Brain pericyte (primary cell): ENCODE data around the gene FLACC1.
A peak's percentile ranks its signal among the peaks of the same experiment; 100 is the strongest.

Experiments used
- DNase-seq: peaks from one replicate; pipeline ENCODE4 v3.0.0-alpha.2; 2012; ENCODE audit warnings: low read depth, low spot score

Gene FLACC1

GRCh38 chr2:201276511-201276910 is 80.6 kb downstream of the FLACC1 start:
- DNase-seq: no peak

- no peak for DNase-seq
Observed at GRCh38 chr2:201275990-201276389, 81.2 kb downstream of the FLACC1 start.

- no peak for DNase-seq
Observed at GRCh38 chr2:201275069-201275468, 82.1 kb downstream of the FLACC1 start.

DNA sequence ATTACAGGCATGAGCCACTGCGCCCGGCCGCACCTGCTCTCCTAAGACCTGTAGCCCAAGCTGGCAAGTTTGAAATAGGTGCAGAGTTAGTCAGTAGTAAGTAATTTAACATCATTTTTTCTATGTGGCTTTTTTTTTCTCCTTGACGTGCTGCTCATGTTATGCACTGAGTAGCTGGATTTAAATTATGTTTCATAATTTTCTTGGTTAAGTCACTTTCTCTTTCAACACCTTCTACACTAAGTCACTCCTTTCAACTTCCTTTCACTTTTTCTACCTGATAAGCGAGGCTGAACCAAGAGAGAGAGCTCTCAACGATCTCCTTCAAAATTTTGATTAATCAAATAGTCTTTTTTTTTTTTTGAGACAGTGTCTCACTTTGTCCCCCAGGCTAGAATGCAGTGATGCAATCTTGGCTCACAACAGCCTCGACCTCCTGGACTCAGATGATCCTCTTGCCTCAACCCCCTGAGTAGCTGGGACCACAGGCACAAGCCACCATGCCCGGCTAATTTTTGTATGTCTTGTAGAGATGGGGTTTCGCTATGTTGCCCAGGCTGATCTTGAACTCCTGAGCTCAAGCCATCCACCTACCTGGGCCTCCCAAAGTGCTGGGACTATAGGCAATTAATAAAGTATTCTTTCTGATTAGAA is 83.7 kb downstream of the FLACC1 start:
- DNase-seq: no peak

GRCh38 chr2:201271917-201272316 is 85.2 kb downstream of the FLACC1 start:
- DNase-seq: no peak

DNA sequence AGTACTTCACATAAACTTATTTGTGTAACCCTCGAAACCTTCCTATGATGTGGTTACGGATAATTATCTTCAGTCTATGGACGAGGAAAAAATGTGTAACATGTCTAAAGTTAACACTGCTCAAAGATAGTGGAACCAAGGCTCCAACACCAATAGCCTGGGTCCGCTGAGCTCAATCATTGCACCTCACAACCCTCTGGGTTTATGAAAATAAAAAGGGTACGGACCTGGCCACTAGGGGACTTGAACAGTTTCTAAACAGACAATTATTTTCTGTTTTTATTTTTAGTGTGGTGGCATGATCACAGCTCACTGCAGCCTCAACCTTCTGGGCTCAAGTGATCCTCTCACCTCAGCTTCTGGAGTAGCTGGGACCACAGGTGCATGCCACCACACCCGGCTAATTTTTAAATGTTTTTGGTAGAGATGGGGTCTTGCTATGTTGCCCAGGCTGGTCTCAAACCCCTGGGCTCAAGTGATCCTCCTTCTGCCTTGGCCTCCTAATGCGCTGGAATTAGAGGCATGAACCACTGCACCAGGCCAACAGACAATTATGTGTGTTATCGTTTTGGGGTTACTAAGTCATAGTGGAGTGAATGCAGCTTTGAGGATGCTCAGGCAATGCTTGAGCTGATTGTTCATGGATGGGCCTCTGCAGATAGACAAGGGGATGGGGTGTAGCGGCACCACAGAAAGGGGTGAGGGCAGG is 86.7 kb downstream of the FLACC1 start:
- no peak for DNase-seq

- DNase-seq: no peak
Observed at GRCh38 chr2:201269764-201270163, 87.4 kb downstream of the FLACC1 start.

DNA sequence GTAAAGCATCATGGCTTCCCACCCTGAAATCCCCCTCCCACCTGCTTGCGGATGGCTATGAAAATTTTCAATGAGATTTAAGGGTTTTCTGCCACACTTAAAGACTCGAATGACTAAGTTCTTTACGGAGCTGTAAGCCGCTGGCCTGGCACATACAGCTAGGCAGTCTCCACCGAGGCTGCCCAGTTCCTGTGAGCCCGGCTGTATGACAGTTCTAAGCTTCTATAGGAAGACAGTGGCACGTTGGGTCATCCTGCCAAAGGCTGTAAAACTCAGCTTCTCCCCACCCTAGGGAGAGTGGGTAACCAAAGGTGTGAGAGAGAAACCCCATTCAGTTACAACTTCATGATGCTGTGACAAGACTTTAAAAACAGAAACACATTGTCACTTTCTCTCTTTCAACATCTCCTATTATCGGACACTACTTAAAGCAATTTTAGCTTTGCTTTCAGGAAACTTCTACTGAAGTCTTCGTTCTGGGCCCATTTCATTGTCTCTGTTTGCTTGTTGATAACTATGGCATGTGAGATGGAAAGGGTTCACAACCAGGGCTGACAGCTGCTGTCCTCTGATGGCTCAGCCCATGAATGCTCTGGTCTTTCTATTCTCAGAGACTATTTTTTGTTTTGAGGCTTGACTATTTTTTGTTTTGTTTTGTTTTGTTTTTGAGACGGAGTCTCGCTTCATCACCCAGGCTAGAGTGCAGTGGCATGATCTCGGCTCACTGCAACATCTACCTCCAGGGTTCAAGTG is 89.7 kb downstream of the FLACC1 start:
- DNase-seq: no peak

DNA sequence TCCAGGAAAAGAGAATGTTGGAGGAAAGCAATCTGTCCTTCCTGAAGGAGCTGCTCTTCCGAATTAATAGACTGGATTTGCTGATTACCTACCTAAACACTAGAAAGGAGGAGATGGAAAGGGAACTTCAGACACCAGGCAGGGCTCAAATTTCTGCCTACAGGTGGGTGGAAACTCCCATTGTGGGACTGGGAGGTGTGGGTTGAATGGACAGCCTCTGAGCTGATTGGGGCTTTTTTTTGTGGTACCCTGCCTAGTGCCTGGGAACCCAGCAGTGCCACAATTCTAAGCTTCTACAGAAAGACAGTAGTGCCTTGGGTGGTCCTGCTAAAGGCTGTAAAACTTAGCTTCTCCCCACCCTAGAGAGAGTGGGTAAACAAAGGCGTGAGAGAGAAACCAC is 90.5 kb downstream of the FLACC1 start:
- no peak for DNase-seq

DNA sequence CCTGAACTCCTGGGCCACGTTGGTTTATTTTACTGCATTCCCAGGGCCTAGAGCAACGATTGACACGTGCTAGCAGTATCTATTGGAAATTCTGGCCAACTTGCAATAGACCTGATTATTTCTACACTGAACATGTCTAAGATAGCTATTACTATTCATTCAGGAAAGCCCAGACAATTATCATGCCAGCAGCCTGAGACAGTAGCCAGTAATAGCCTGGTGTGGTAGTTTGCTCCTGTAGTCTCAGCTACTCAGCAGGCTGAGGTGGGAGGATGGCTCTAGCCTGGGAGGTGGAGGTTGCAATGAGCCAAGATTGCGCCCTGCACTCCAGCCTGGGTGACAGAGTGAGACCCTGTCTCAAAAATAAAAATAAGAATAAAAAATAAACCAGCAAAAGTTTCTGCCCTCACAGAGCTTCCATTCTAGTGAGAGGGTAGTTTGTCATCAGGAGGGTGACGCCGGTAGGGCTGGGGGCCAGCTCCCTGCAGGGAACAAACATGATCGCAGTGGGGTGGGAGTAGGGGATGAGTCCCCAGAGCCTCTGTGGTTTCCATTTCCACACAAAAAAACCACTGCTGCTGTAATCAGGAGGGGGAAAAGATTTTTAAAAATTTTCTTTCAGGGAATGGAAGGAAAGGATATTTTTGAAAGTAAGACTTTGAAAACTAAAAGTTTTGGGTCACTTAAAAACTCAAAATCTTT is 92.5 kb downstream of the FLACC1 start:
- DNase-seq: no peak

- no peak for DNase-seq
Observed at GRCh38 chr2:201263779-201264178, 93.4 kb downstream of the FLACC1 start.

DNA sequence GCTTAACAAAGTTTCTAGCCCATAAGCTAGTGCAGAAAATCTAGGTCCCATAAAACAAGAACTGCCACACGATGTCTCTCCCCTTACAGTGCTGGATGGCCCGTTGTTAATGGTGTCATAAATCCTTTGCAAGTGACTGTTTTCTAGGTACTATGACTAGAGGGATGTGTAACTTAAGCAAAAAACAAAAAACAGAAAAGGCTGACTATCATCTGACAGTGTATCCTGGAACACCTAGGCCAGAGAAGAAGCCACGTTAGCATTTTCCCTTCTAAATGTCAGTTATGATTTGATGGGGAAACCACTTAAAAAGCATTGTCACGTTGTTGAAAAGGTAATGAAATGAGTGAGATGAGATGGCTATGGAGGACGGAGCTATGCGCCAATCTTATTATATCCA is 94.4 kb downstream of the FLACC1 start:
- no peak for DNase-seq

- DNase-seq: no peak
Observed at GRCh38 chr2:201261906-201262305, 95.2 kb downstream of the FLACC1 start.

GRCh38 chr2:201261471-201261870 is 95.7 kb downstream of the FLACC1 start:
- no peak for DNase-seq

- DNase-seq: no peak
Observed at GRCh38 chr2:201260302-201260800, 96.8 kb downstream of the FLACC1 start, which contains the start of gene CASP8. TSS of gene CASP8 (plus strand) at chr2:201260536. CDS start at chr2:201266487, 5,951 bp downstream.

GRCh38 chr2:201258666-201259615 is 98.2 kb downstream of the FLACC1 start:
- no peak for DNase-seq

- peak; percentile 27 for DNase-seq
Observed at GRCh38 chr2:201257956-201258665, 99.0 kb downstream of the FLACC1 start.

- DNase-seq: no peak
Observed at GRCh38 chr2:201257381-201257955, 99.7 kb downstream of the FLACC1 start.

DNA sequence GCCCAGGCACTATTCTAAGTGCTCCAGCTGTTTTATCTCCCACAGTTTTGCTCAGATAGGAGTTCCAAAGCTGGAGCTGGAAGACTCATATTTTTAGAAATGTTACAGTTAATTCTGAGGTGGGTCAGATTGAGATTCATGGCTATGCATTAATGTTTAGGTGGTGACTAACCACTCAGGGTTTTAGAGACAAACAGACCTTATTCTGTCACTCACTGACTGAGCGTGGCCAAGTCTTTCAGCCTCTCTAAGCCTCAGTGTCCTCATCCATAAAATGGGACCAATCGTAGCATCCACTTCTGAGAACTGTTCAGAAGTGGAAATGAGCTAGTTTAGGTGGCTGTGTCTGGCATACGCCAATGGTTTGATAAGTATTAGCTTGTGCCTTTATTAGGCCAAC is 101.1 kb downstream of the FLACC1 start:
- no peak for DNase-seq
